HEK293 (cell line): ENCODE data around the gene RALGAPA2.

Experiments used
- CTCF ChIA-PET: fragments of 350-600 bp; formaldehyde crosslinking; extraction: SDS; loops from one replicate; lab custom pipeline; 2021; ENCODE audit warnings: antibody characterized with exemption; lab: Yijun Ruan, JAX
- POLR2A ChIA-PET: fragments of 300-600 bp; formaldehyde crosslinking; extraction: SDS; loops from one replicate; lab custom pipeline; 2020; ENCODE audit warnings: antibody characterized with exemption, inconsistent platforms; lab: Yijun Ruan, JAX
- H3K27ac ChIP-seq: fragments of 200-500 bp; sonication (Bioruptor generic); 2 replicates; pipeline ENCODE4 v1.5.1; 2014; ENCODE audit warnings: low read depth, low read length, control low read depth, inconsistent platforms; ENCODE audit errors: extremely low read depth
- H3K36me3 ChIP-seq, 2 experiments: fragments of 200-500 bp in 1 of 2; sonication (Bioruptor generic) in 1 of 2; 1 replicate in 1 of 2; 2 replicates in 1 of 2; pipeline ENCODE4 v1.5.1; 2014 to 2017; ENCODE audit warnings: inconsistent platforms in 2 of 2, low read length in 2 of 2; ENCODE audit not compliant: control insufficient read depth in 2 of 2, insufficient read depth in 1 of 2
- H3K4me1 ChIP-seq: fragments of 200-500 bp; sonication (Bioruptor generic); 2 replicates; pipeline ENCODE4 v1.5.1; 2014; ENCODE audit warnings: mild to moderate bottlenecking, low read length, inconsistent platforms; ENCODE audit not compliant: control insufficient read depth, insufficient read depth
- H3K4me3 ChIP-seq: 2 replicates; pipeline ENCODE4 v1.5.1; 2011; ENCODE audit warnings: low read depth, mild to moderate bottlenecking, control low read depth, low read length, moderate library complexity
- H3K9me3 ChIP-seq: fragments of 200-500 bp; sonication (Bioruptor generic); 2 replicates; pipeline ENCODE4 v1.5.1; 2014; ENCODE audit warnings: low read depth, low read length, inconsistent platforms; ENCODE audit not compliant: control insufficient read depth, insufficient read depth
- GLIS1 ChIP-seq: fragments of 450-650 bp; formaldehyde crosslinking; IDR thresholded peaks from 2 replicates; pipeline ENCODE4 v1.5.1; 2016; ENCODE audit warnings: missing biosample characterization, missing genetic modification characterization
- ZBTB11 ChIP-seq: fragments of 450-650 bp; formaldehyde crosslinking; conservative IDR thresholded peaks from 2 replicates; pipeline ENCODE4 v1.5.1; 2016; ENCODE audit warnings: low read depth, missing biosample characterization, missing genetic modification characterization
- ZBTB20 ChIP-seq: fragments of 450-650 bp; formaldehyde crosslinking; IDR thresholded peaks from 2 replicates; pipeline ENCODE4 v1.5.1; 2016; ENCODE audit warnings: missing biosample characterization, missing genetic modification characterization
- ZBTB48 ChIP-seq: fragments of 450-650 bp; formaldehyde crosslinking; IDR thresholded peaks from 2 replicates; pipeline ENCODE4 v1.5.1; 2016; ENCODE audit warnings: missing biosample characterization, missing genetic modification characterization
- ZNF140 ChIP-seq: fragments of 450-650 bp; formaldehyde crosslinking; IDR thresholded peaks from 2 replicates; pipeline ENCODE4 v1.5.1; 2016; ENCODE audit warnings: missing biosample characterization, missing genetic modification characterization
- ZNF23 ChIP-seq: fragments of 450-650 bp; formaldehyde crosslinking; IDR thresholded peaks from 2 replicates; pipeline ENCODE4 v1.5.1; 2016; ENCODE audit warnings: missing biosample characterization, missing genetic modification characterization, borderline replicate concordance
- ZNF239 ChIP-seq: fragments of 450-650 bp; formaldehyde crosslinking; IDR thresholded peaks from 2 replicates; pipeline ENCODE4 v1.5.1; 2016; ENCODE audit warnings: missing biosample characterization, missing genetic modification characterization
- ZNF26 ChIP-seq: fragments of 450-650 bp; formaldehyde crosslinking; IDR thresholded peaks from 2 replicates; pipeline ENCODE4 v1.5.1; 2016; ENCODE audit warnings: missing biosample characterization, missing genetic modification characterization
- ZNF335 ChIP-seq: fragments of 450-650 bp; formaldehyde crosslinking; conservative IDR thresholded peaks from 2 replicates; pipeline ENCODE4 v1.5.1; 2016; ENCODE audit warnings: missing biosample characterization, missing genetic modification characterization
- ZNF426 ChIP-seq: fragments of 450-650 bp; formaldehyde crosslinking; IDR thresholded peaks from 2 replicates; pipeline ENCODE4 v1.5.1; 2017; ENCODE audit warnings: missing biosample characterization, missing genetic modification characterization, mild to moderate bottlenecking, inconsistent platforms, moderate library complexity
- ZNF513 ChIP-seq: fragments of 450-650 bp; IDR thresholded peaks from 2 replicates; pipeline ENCODE4 v1.5.1; 2018; ENCODE audit warnings: missing biosample characterization, missing genetic modification characterization
- ZNF514 ChIP-seq: fragments of 450-650 bp; formaldehyde crosslinking; IDR thresholded peaks from 2 replicates; pipeline ENCODE4 v1.5.1; 2016; ENCODE audit warnings: missing biosample characterization, missing genetic modification characterization
- ZNF521 ChIP-seq: fragments of 450-650 bp; formaldehyde crosslinking; IDR thresholded peaks from 2 replicates; pipeline ENCODE4 v1.5.1; 2017; ENCODE audit warnings: missing biosample characterization, mild to moderate bottlenecking, missing genetic modification characterization
- ZNF600 ChIP-seq: fragments of 450-650 bp; formaldehyde crosslinking; IDR thresholded peaks from 2 replicates; pipeline ENCODE4 v1.5.1; 2016; ENCODE audit warnings: missing biosample characterization, missing genetic modification characterization
- ZNF660 ChIP-seq: fragments of 450-650 bp; IDR thresholded peaks from 2 replicates; pipeline ENCODE4 v1.5.1; 2018; ENCODE audit warnings: missing biosample characterization, mild to moderate bottlenecking, missing genetic modification characterization
- ZNF670 ChIP-seq: fragments of 450-650 bp; formaldehyde crosslinking; IDR thresholded peaks from 2 replicates; pipeline ENCODE4 v1.5.1; 2016; ENCODE audit warnings: missing biosample characterization, missing genetic modification characterization, low read depth
- ZNF777 ChIP-seq: fragments of 450-650 bp; formaldehyde crosslinking; IDR thresholded peaks from 2 replicates; pipeline ENCODE4 v1.5.1; 2017; ENCODE audit warnings: missing biosample characterization, missing genetic modification characterization, borderline replicate concordance

The RALGAPA2 gene

GRCh38 chr20:20425823-20426654, 286.4 kb downstream of the RALGAPA2 start:
- Histone ChIP-seq H3K36me3 (no peaks in the 10 kb centered on the region), H3K4me3 (no peak overlapping the region), H3K4me1 (no peaks in the 10 kb centered on the region), H3K9me3 (no peaks in the 10 kb centered on the region), H3K27ac (no peak overlapping the region)
- ChIA-PET POLR2A (no interaction called here), CTCF (interaction anchor here (0.6 to 0.9 kb wide), 2 partner anchors 10 to 195 kb away, joined by 3 read pairs; no protein-coding TSS in a partner anchor)
- no peak for TF ChIP-seq ZNF514 (tag by site-specific recombination)
- TF ChIP-seq ZNF239 (tag by site-specific recombination): no peak
- TF ChIP-seq ZNF660 (tag by site-specific recombination): no peak
- no peak for TF ChIP-seq ZNF426
- no peak for TF ChIP-seq ZNF777 (tag by site-specific recombination)
- no peak for TF ChIP-seq GLIS1 (tag by site-specific recombination)
- TF ChIP-seq ZNF335 (tag by site-specific recombination): no peak
- TF ChIP-seq ZBTB48 (tag by site-specific recombination): no peak
- TF ChIP-seq ZNF26 (tag by site-specific recombination): no peak
- no peak for TF ChIP-seq ZBTB20 (tag by site-specific recombination)
- no peak for TF ChIP-seq ZNF513 (tag by site-specific recombination)

GRCh38 chr20:20423117-20423516, 289.3 kb downstream of the RALGAPA2 start:
- TF ChIP-seq ZBTB11 (tag by site-specific recombination): no peak
- TF ChIP-seq, all 188 proteins: peak for 0
- ChIA-PET POLR2A (no interaction called here), CTCF (interaction anchor here (0.7 kb wide), 1 partner anchor 138 kb away, joined by 4 read pairs; no protein-coding TSS in a partner anchor)
- Histone ChIP-seq H3K4me1 (no peaks in the 10 kb centered on the region), H3K4me3 (no peak overlapping the region), H3K27ac (no peak overlapping the region), H3K36me3 (no peaks in the 10 kb centered on the region), H3K9me3 (no peaks in the 10 kb centered on the region)

- ChIA-PET POLR2A (no interaction called here), CTCF (interaction anchor here (0.7 kb wide), 1 partner anchor 149 kb away, joined by 3 read pairs; no protein-coding TSS in a partner anchor)
- Histone ChIP-seq H3K9me3 (no peaks in the 10 kb centered on the region), H3K27ac (no peak overlapping the region), H3K4me1 (no peaks in the 10 kb centered on the region; the same call in 1 of the 2 replicates), H3K4me3 (no peak overlapping the region), H3K36me3 (no peaks in the 10 kb centered on the region)
- no peak for TF ChIP-seq ZNF600
- no peak for TF ChIP-seq ZNF521 (tag by site-specific recombination)
- TF ChIP-seq ZNF23 (tag by site-specific recombination): no peak
- no peak for TF ChIP-seq ZNF670 (tag by site-specific recombination)
- peak; percentile 97 for TF ChIP-seq ZNF140 (tag by site-specific recombination)
Measured at GRCh38 chr20:20417876-20418676, 294.4 kb downstream of the RALGAPA2 start.
